Smooth muscle cell (in vitro differentiated cells): Measurements from ENCODE around the gene MMP17. TPM values are rescaled to one million over a fixed set of nuclear protein-coding genes. Genes with fewer than 3 reads are reported as not detected.
A peak's percentile ranks its signal among the peaks of the same experiment; 100 is the strongest.

ENCODE experiments used
- DNase-seq: peaks from one replicate; lab custom pipeline; 2025; ENCODE audit not compliant: unreplicated experiment; lab: John Stamatoyannopoulos, UW
- H2AFZ ChIP-seq: fragments of 200-600 bp; sonication (generic); 2 replicates; pipeline ENCODE4 v1.6.0; 2016; ENCODE audit warnings: antibody characterized with exemption, low read depth, mild to moderate bottlenecking
- H3F3A ChIP-seq: fragments of 200-600 bp; sonication (generic); 2 replicates; pipeline ENCODE4 v1.6.0; 2017; ENCODE audit warnings: antibody characterized with exemption, low read depth
- H3K27ac ChIP-seq: fragments of 200-600 bp; sonication (generic); 2 replicates; pipeline ENCODE4 v1.5.1; 2016; ENCODE audit warnings: low read depth, mild to moderate bottlenecking
- H3K27me3 ChIP-seq: fragments of 200-600 bp; sonication (generic); 2 replicates; pipeline ENCODE4 v1.6.1; 2016; ENCODE audit warnings: low read depth, mild to moderate bottlenecking
- H3K36me3 ChIP-seq: fragments of 200-600 bp; sonication (generic); 2 replicates; pipeline ENCODE4 v1.5.1; 2016; ENCODE audit warnings: low read depth
- H3K4me1 ChIP-seq: fragments of 200-600 bp; sonication (generic); 2 replicates; pipeline ENCODE4 v1.5.1; 2016; ENCODE audit warnings: low read depth
- H3K4me2 ChIP-seq: fragments of 200-600 bp; sonication (generic); 2 replicates; pipeline ENCODE4 v1.6.0; 2016; ENCODE audit warnings: mild to moderate bottlenecking
- H3K4me3 ChIP-seq: fragments of 200-600 bp; sonication (generic); 2 replicates; pipeline ENCODE4 v1.5.1; 2016; ENCODE audit warnings: mild to moderate bottlenecking
- H3K79me2 ChIP-seq: fragments of 200-600 bp; sonication (generic); 2 replicates; pipeline ENCODE4 v1.6.0; 2016; ENCODE audit warnings: low read depth, mild to moderate bottlenecking
- H3K9ac ChIP-seq: fragments of 200-600 bp; sonication (generic); 2 replicates; pipeline ENCODE4 v1.6.0; 2016; ENCODE audit warnings: low read depth
- H3K9me3 ChIP-seq: fragments of 200-600 bp; sonication (generic); replicated peaks from 2 replicates; pipeline ENCODE4 v1.5.1; 2016; ENCODE audit warnings: low read depth
- H4K20me1 ChIP-seq: fragments of 200-600 bp; sonication (generic); 2 replicates; pipeline ENCODE4 v1.6.0; 2016; ENCODE audit warnings: low read depth
- CTCF ChIP-seq: fragments of 200-600 bp; sonication (generic); IDR thresholded peaks from 2 replicates; pipeline ENCODE4 v1.5.1; 2017; ENCODE audit warnings: borderline replicate concordance, mild to moderate bottlenecking, antibody characterized with exemption; ENCODE audit not compliant: insufficient read depth, poor library complexity, severe bottlenecking
- WGBS: methylation state at CpG from one replicate; pipeline ENCODE4 v1.1.7; 2016; ENCODE audit warnings: low lambda C conversion rate; 5-methylcytosine and 5-hydroxymethylcytosine counted together
- polyA plus RNA-seq: library from polyadenylated mRNA; unstranded; fragments of >200 nt; fragmentation: Nextera tagmentation; extraction: Ambion mirVana; gene quantifications from 2 replicates; pipeline ENCODE4 v1.2.1, GENCODE V29; 2016
- total RNA-seq: library from RNA; depleted of rRNA; stranded (reverse); fragments of >200 nt; gene quantifications from 2 replicates; pipeline ENCODE4 v1.2.3, GENCODE V29; 2014

MMP17 gene
- total and polyA plus RNA-seq, 2 experiments from 2014 or later, result 1.3 to 1.6 TPM

- Histone ChIP-seq H3K27ac (no peak overlapping the region), H3K79me2 (peaks cover 24% of the 10 kb centered on the region), H4K20me1 (peaks cover 28% of the 10 kb centered on the region), H3K4me1 (peaks cover 16% of the 10 kb centered on the region), H3K27me3 (peaks cover 5% of the 10 kb centered on the region), H3K4me2 (no peak overlapping the region), H3K4me3 (no peak overlapping the region), H2AFZ (no peak overlapping the region), H3K9me3 (no peaks in the 10 kb centered on the region), H3F3A (peaks cover 4% of the 10 kb centered on the region), H3K9ac (no peak overlapping the region), H3K36me3 (no peaks in the 10 kb centered on the region)
- DNase-seq, result no peak
- TF ChIP-seq CTCF, result no peak
- WGBS, result 85% methylated on average over 26 of the region's 26 CpGs
Measured at GRCh38 chr12:131892711-131893604, 64.8 kb downstream of the MMP17 start.

DNA sequence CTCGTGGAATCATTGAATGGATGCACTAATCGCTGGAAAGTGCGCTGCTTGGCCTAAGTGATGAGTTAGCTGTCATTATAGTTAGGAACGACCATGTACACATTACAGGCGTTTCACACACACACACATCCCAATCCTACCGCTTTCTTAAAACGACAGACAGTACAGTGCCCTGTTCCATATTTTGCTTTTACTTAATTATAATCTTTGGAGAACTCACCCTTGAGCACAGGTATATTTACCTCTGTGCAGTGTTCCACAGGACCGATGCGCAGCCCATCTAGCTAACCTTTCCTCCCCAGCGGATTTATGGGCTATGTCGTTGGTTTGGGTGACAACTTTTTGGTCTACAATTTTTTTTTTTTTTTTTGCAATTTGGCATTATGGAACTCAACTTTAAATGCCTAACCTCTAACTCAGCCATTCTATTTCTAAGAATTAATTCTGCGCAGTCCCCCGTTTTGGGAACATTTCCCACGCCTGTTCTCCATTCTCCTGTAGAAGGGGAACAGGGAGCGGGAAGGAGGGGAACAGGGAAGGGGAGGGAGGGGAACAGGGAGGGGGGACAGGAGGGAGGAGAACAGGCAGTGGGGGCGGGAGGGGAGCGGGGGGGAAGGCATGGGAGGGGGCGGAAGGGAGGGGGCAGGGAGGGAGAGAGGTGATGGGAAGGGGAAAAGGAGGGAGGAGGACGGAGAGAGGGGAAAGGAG lies 65.6 kb downstream of the MMP17 start:
- Histone ChIP-seq H3K9ac (no peak overlapping the region), H3K4me1 (peaks cover 16% of the 10 kb centered on the region), H3K36me3 (no peaks in the 10 kb centered on the region), H3K27ac (no peak overlapping the region), H3K4me2 (peak overlapping the region; percentile 61), H3K4me3 (peak overlapping the region; percentile 79), H2AFZ (no peak overlapping the region), H3K79me2 (peaks cover 32% of the 10 kb centered on the region), H3K9me3 (no peaks in the 10 kb centered on the region), H3F3A (peaks cover 4% of the 10 kb centered on the region), H4K20me1 (peaks cover 35% of the 10 kb centered on the region), H3K27me3 (peaks cover 5% of the 10 kb centered on the region)
- TF ChIP-seq CTCF, result no peak
- 82% methylated on average over 14 of the region's 19 CpGs for WGBS
- DNase-seq, result no peak

GRCh38 chr12:131894313-131894860 lies 66.2 kb downstream of the MMP17 start, which contains the start of gene ULK1:
TSS of gene ULK1 (plus strand) at chr12:131894622. CDS start at chr12:131895002, 380 bp downstream.
- Histone ChIP-seq H3K36me3 (no peaks in the 10 kb centered on the region), H3K79me2 (peaks cover 38% of the 10 kb centered on the region), H3K4me1 (peaks cover 16% of the 10 kb centered on the region), H3K27me3 (peaks cover 3% of the 10 kb centered on the region), H3K4me3 (peak within 1 kb of the TSS; percentile 79), H4K20me1 (peaks cover 41% of the 10 kb centered on the region), H3K4me2 (peak within 1 kb of the TSS; percentile 98), H3K27ac (peak within 1 kb of the TSS; percentile 93), H2AFZ (no peak within 1 kb of the TSS), H3F3A (peaks cover 4% of the 10 kb centered on the region), H3K9ac (peak within 1 kb of the TSS; percentile 87), H3K9me3 (no peaks in the 10 kb centered on the region)
- DNase-seq, result peak; percentile 81
- no peak for TF ChIP-seq CTCF
- WGBS, result under 1% methylated on average over 39 of the region's 64 CpGs
